AG04449 (cell line): Measurements from ENCODE around the gene NDFIP2.
"Not testable (repeated sequence)": the region's sequence is repeated elsewhere in the genome, so short reads cannot be mapped to it uniquely, and the experiment has no call there.

ENCODE experiments used
- CTCF ChIA-PET: fragments of 350-600 bp; formaldehyde crosslinking; extraction: SDS; loops from one replicate; lab custom pipeline; 2021; ENCODE audit warnings: antibody characterized with exemption; lab: Yijun Ruan, JAX
- POLR2A ChIA-PET: fragments of 400-600, 350-600 bp; formaldehyde crosslinking; extraction: SDS; loops from one replicate; lab custom pipeline; 2020; ENCODE audit warnings: antibody characterized with exemption, inconsistent platforms; lab: Yijun Ruan, JAX
- DNase-seq: peaks from one replicate; pipeline ENCODE4 v3.0.0-alpha.2; 2010; ENCODE audit warnings: low read depth, low spot score
- H3K4me3 ChIP-seq: 2 replicates; pipeline ENCODE4 v1.5.1; 2011; ENCODE audit warnings: low read depth, mild to moderate bottlenecking, control low read depth, low read length
- CTCF ChIP-seq: IDR thresholded peaks from one replicate; pipeline ENCODE4 v1.5.1; 2011; ENCODE audit warnings: mild to moderate bottlenecking, moderate library complexity, low read length, control low read depth, inconsistent platforms; ENCODE audit not compliant: insufficient read depth; ENCODE audit errors: missing control alignments

The NDFIP2 gene

GRCh38 chr13:79562557-79562956 is 81.6 kb downstream of the NDFIP2 start:
- ChIA-PET POLR2A (no interaction called here), CTCF (interaction anchor here (0.9 kb wide), 1 partner anchor 139 kb away, joined by 4 read pairs; no protein-coding TSS in a partner anchor)
- TF ChIP-seq CTCF, result no peak
- no peak overlapping the region for H3K4me3 ChIP-seq
- no peak for DNase-seq

- ChIA-PET CTCF (no interaction called here), POLR2A (no interaction called here)
- TF ChIP-seq CTCF, result no peak
- no peak for DNase-seq
- no peak overlapping the region for H3K4me3 ChIP-seq
These were observed 85.2 kb downstream of the NDFIP2 start for GRCh38 chr13:79566118-79566517.

- ChIA-PET POLR2A (no interaction called here), CTCF (no interaction called here)
- no peak for TF ChIP-seq CTCF
- no peak for DNase-seq
- no peak overlapping the region for H3K4me3 ChIP-seq
These were observed 90.2 kb downstream of the NDFIP2 start for GRCh38 chr13:79571147-79571546.

- H3K4me3 ChIP-seq, CTCF ChIA-PET, POLR2A ChIA-PET, DNase-seq: not testable (repeated sequence)
These were observed 92.9 kb downstream of the NDFIP2 start for GRCh38 chr13:79573892-79574291.

- no peak for DNase-seq
- no peak overlapping the region for H3K4me3 ChIP-seq
- no peak for TF ChIP-seq CTCF
- POLR2A ChIA-PET, result no interaction called here
- CTCF ChIA-PET, result interaction anchor here (1.0 kb wide), 1 partner anchor 157 kb away, joined by 3 read pairs; no protein-coding TSS in a partner anchor
These were observed 100.9 kb downstream of the NDFIP2 start for GRCh38 chr13:79581870-79582315.

- TF ChIP-seq CTCF, result no peak
- no peak for DNase-seq
- H3K4me3 ChIP-seq, result no peak overlapping the region
- ChIA-PET POLR2A (no interaction called here), CTCF (interaction anchor here (1.0 kb wide), 1 partner anchor 158 kb away, joined by 3 read pairs; no protein-coding TSS in a partner anchor)
These were observed 101.9 kb downstream of the NDFIP2 start for GRCh38 chr13:79582896-79583295.

- no peak for DNase-seq
- no peak for TF ChIP-seq CTCF
These were observed 104.1 kb downstream of the NDFIP2 start for GRCh38 chr13:79585033-79585432.

More at GRCh38 chr13:79585033-79585432, 104.1 kb downstream of the NDFIP2 start:
- POLR2A ChIA-PET, result no interaction called here
- no peak overlapping the region for H3K4me3 ChIP-seq
- CTCF ChIA-PET, result no interaction called here
